Caco-2 (cell line): ENCODE results near the gene TSACC. TPM values are rescaled to one million over a fixed set of nuclear protein-coding genes. Genes with fewer than 3 reads are reported as not detected.

ENCODE experiments used
- BruUV-seq: library from RNA; stranded (reverse); fragments of 400-500 nt; replicated peaks from 2 replicates; lab custom pipeline; 2021; lab: Mats Ljungman, UMichigan
- CTCF ChIA-PET: fragments of 300-600 bp; sonication (Branson Sonifier 250); formaldehyde crosslinking; loops from one replicate; lab custom pipeline; 2022; ENCODE audit warnings: antibody characterized with exemption; lab: Charles Lee
- POLR2A ChIA-PET: fragments of 300-600 bp; sonication (Branson Sonifier 250); formaldehyde crosslinking; loops from one replicate; lab custom pipeline; 2022; ENCODE audit warnings: antibody characterized with exemption; lab: Charles Lee
- DNase-seq, 2 experiments: peaks; one replicate each; pipeline versions ENCODE4 v3.0.0 to v3.0.0-alpha.2; 2020 to 2022
- H3K27me3 ChIP-seq: replicated peaks from 2 replicates; pipeline ENCODE4 v1.6.0; 2011; ENCODE audit warnings: low read length; ENCODE audit not compliant: control insufficient read depth, insufficient read depth
- H3K36me3 ChIP-seq: 2 replicates; pipeline ENCODE4 v1.5.1; 2011; ENCODE audit warnings: low read length; ENCODE audit not compliant: control insufficient read depth, insufficient read depth
- H3K4me1 ChIP-seq: fragments of 250-450 bp; sonication (Bioruptor Pico); 2 replicates; pipeline ENCODE4 v1.5.1; 2020; ENCODE audit warnings: mild to moderate bottlenecking
- H3K4me3 ChIP-seq: 2 replicates; pipeline ENCODE4 v1.5.1; 2011; ENCODE audit warnings: low read depth, mild to moderate bottlenecking, control low read depth, low read length
- H3K9me3 ChIP-seq: fragments of 250-450 bp; sonication (Bioruptor Pico); 2 replicates; pipeline ENCODE4 v1.5.1; 2020; ENCODE audit warnings: mild to moderate bottlenecking, moderate library complexity
- H3K27ac Mint-ChIP-seq: one replicate; pipeline ENCODE4 v1.8.0; 2022; ENCODE audit warnings: mixed read lengths; ENCODE audit not compliant: unreplicated experiment
- H3K27me3 Mint-ChIP-seq: one replicate; pipeline ENCODE4 v1.8.0; 2022; ENCODE audit warnings: mixed read lengths; ENCODE audit not compliant: insufficient read depth, unreplicated experiment
- H3K36me3 Mint-ChIP-seq: one replicate; pipeline ENCODE4 v1.8.0; 2022; ENCODE audit warnings: mild to moderate bottlenecking, mixed read lengths; ENCODE audit not compliant: insufficient read depth, unreplicated experiment
- H3K4me1 Mint-ChIP-seq: one replicate; pipeline ENCODE4 v1.8.0; 2022; ENCODE audit warnings: low read depth, mixed read lengths; ENCODE audit not compliant: unreplicated experiment
- H3K4me3 Mint-ChIP-seq: one replicate; pipeline ENCODE4 v1.8.0; 2022; ENCODE audit warnings: mild to moderate bottlenecking, moderate library complexity, mixed read lengths; ENCODE audit not compliant: unreplicated experiment
- H3K9me3 Mint-ChIP-seq: one replicate; pipeline ENCODE4 v1.8.0; 2022; ENCODE audit warnings: mixed read lengths; ENCODE audit not compliant: unreplicated experiment
- intact Hi-C: fragments of 100-400 bp; cut with micrococcal nuclease; formaldehyde crosslinking; loops from one replicate; pipeline ENCODE4 v1.10.0; 2022; ENCODE audit not compliant: unreplicated experiment
- total RNA-seq: library from RNA; stranded (reverse); gene quantifications from 2 replicates; pipeline ENCODE4 v1.2.3, GENCODE V29; 2022
- TF ChIP-seq, protein P1 (sequence below), 2 experiments: fragments of 200-600 bp in 1 of 2; IDR thresholded peaks; 1 replicate in 1 of 2; 2 replicates in 1 of 2; pipeline versions ENCODE4 v1.5.1 to v1.8.0; 2011 to 2022; ENCODE audit warnings: antibody characterized with exemption in 1 of 2, control low read depth in 1 of 2, inconsistent platforms in 1 of 2, low read depth in 1 of 2, low read length in 1 of 2, mild to moderate bottlenecking in 1 of 2, moderate library complexity in 1 of 2; ENCODE audit not compliant: insufficient read depth in 1 of 2, severe bottlenecking in 1 of 2, unreplicated experiment in 1 of 2

Gene TSACC
- total RNA-seq, 1 experiment from 2014 or later: 3.9 TPM

DNA sequence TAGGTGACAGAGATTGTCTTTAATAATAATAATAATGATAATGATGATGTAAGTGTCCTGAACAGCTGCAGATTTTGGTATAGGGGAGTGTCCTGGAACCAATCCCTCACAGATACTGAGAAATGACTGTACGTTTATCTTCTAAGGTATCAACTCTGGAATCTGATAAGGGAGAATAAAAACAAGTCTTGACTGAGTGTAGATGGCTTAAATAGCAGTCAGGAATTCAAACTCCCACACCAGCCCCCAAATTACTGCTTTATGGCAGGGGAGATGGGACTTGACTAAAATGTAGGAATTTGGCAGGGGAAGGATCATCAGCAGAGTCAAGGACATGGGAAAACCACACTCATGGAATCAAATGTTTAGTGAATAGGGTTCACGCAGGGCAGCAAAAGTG, 33.1 kb upstream of the TSACC start:
- Histone ChIP-seq H3K27me3 (no peaks in the 10 kb centered on the region), H3K9me3 (no peaks in the 10 kb centered on the region), H3K36me3 (peaks cover 1% of the 10 kb centered on the region; the same call in 1 of the 2 replicates), H3K4me3 (no peak overlapping the region), H3K4me1 (peaks cover 8% of the 10 kb centered on the region; the same call in 1 of the 2 replicates)
- TF ChIP-seq, protein P1, sequence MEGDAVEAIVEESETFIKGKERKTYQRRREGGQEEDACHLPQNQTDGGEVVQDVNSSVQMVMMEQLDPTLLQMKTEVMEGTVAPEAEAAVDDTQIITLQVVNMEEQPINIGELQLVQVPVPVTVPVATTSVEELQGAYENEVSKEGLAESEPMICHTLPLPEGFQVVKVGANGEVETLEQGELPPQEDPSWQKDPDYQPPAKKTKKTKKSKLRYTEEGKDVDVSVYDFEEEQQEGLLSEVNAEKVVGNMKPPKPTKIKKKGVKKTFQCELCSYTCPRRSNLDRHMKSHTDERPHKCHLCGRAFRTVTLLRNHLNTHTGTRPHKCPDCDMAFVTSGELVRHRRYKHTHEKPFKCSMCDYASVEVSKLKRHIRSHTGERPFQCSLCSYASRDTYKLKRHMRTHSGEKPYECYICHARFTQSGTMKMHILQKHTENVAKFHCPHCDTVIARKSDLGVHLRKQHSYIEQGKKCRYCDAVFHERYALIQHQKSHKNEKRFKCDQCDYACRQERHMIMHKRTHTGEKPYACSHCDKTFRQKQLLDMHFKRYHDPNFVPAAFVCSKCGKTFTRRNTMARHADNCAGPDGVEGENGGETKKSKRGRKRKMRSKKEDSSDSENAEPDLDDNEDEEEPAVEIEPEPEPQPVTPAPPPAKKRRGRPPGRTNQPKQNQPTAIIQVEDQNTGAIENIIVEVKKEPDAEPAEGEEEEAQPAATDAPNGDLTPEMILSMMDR (IDR thresholded peaks at IDR 0.05; ENCODE audit: insufficient read depth in 1 of 2, low read depth in 1 of 2, low read length in 1 of 2, severe bottlenecking in 1 of 2, unreplicated experiment in 1 of 2): no peak
- no peaks in the 10 kb centered on the region for H3K9me3 Mint-ChIP-seq
- H3K4me3 Mint-ChIP-seq: no peak overlapping the region
- H3K4me1 Mint-ChIP-seq: peaks cover 6% of the 10 kb centered on the region
- peaks cover 66% of the 10 kb centered on the region for H3K36me3 Mint-ChIP-seq
- ChIA-PET POLR2A (no interaction called here), CTCF (no interaction called here)
- intact Hi-C loops: no loop called here
- BruUV-seq: no TSS peak
- H3K27me3 Mint-ChIP-seq: no peaks in the 10 kb centered on the region
- no peak overlapping the region for H3K27ac Mint-ChIP-seq
- no peak for DNase-seq

DNA sequence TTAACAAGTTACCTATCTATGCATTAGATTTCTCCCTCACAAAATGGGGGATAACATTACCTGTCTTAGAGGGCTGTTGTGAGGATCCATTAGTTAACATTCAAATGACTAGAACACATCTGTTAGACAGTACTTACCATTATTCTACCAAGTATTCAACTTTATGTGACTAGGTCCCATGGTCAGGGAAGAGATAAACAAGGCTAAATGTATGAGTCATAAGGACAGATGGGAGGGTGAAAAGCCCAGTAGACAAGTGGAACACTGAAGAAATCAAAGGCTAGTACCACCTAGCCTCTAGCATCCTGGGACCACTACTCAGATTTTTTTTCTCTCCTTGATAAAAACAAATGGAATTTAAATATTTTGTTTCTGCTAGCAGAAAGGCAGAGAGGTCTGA, 30.2 kb upstream of the TSACC start:
- ChIA-PET CTCF (interaction anchor here (0.6 to 1.5 kb wide), 2 partner anchors 11 to 75 kb away, joined by 3 to 5 read pairs; no protein-coding TSS in a partner anchor), POLR2A (no interaction called here)
- peaks cover 86% of the 10 kb centered on the region for H3K36me3 Mint-ChIP-seq

DNA sequence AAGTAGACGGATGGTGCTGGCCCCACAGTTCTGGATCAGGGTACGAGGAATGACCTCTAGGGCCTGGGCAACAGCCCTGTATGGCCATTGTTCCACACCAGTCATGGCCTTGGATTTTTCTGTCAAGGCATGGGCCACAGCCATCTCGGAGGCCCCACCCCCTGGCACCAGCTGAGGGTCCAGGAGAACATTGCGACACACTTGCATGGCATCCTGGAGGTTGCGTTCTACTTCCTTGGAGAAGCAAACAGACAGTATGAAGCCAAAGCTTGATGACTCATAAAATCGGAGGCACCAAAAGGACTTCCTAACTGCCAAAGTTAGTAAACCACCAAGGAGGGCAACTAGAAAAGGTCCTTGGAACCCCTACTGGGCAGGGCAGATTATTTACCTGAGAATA, 27.4 kb upstream of the TSACC start:
- TF ChIP-seq, protein P1 (IDR thresholded peaks at IDR 0.05; ENCODE audit: insufficient read depth in 1 of 2, low read depth in 1 of 2, low read length in 1 of 2, severe bottlenecking in 1 of 2, unreplicated experiment in 1 of 2): no peak
- Histone ChIP-seq H3K4me3 (no peak overlapping the region), H3K9me3 (no peaks in the 10 kb centered on the region), H3K36me3 (peaks cover 2% of the 10 kb centered on the region), H3K27me3 (no peaks in the 10 kb centered on the region), H3K4me1 (peaks cover under 1% of the 10 kb centered on the region; the same call in 1 of the 2 replicates)
- no peak for DNase-seq
- ChIA-PET CTCF (no interaction called here), POLR2A (no interaction called here)
- Mint-ChIP-seq H3K27ac (no peak overlapping the region), H3K27me3 (no peaks in the 10 kb centered on the region), H3K4me3 (no peak overlapping the region), H3K4me1 (no peaks in the 10 kb centered on the region), H3K9me3 (no peaks in the 10 kb centered on the region), H3K36me3 (peaks cover 88% of the 10 kb centered on the region)
- BruUV-seq: no TSS peak
- intact Hi-C loops: no loop called here

More for the DNA sequence above, 30.2 kb upstream of the TSACC start:
- TF ChIP-seq, protein P1 (IDR thresholded peaks at IDR 0.05; ENCODE audit: insufficient read depth in 1 of 2, low read depth in 1 of 2, low read length in 1 of 2, severe bottlenecking in 1 of 2, unreplicated experiment in 1 of 2): no peak
- no peak overlapping the region for H3K27ac Mint-ChIP-seq
- no TSS peak for BruUV-seq
- no peaks in the 10 kb centered on the region for H3K4me1 Mint-ChIP-seq
- peaks cover 2% of the 10 kb centered on the region for H3K36me3 ChIP-seq
- H3K9me3 ChIP-seq: no peaks in the 10 kb centered on the region
- no peak for DNase-seq
- H3K9me3 Mint-ChIP-seq: no peaks in the 10 kb centered on the region
- no peaks in the 10 kb centered on the region for H3K27me3 Mint-ChIP-seq
- intact Hi-C loops: no loop called here
- no peaks in the 10 kb centered on the region for H3K27me3 ChIP-seq
- no peak overlapping the region for H3K4me3 ChIP-seq
- no peak overlapping the region for H3K4me3 Mint-ChIP-seq
- peaks cover 8% of the 10 kb centered on the region; the same call in 1 of the 2 replicates for H3K4me1 ChIP-seq
